GM12872 (cell line): ENCODE results near the gene ZNF385B.

Experiments
- TF ChIP-seq, protein P1 (sequence below): IDR thresholded peaks from 3 replicates; pipeline ENCODE4 v1.5.1; 2011; ENCODE audit warnings: low read depth, mild to moderate bottlenecking, low read length, moderate library complexity; ENCODE audit not compliant: insufficient read depth

Gene ZNF385B

DNA sequence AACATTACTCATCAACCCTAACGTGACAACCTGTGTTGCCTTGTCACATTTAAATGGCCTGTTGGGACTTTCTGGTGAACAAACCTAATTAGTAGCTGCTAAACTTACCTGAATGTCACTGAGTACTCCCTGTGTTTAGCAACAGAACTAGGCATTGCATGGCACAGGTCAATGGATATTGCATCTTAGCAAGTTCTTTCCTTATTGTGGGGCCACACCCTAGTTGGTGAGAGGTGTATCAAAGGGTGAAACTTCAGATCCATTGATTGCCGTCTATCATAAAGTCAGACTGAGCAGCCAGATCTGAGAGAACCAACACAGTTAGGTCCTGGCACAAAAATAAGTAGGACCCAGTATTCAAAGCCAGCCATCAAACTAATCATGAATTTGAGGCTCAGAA is 29.8 kb upstream of the ZNF385B start:
- TF ChIP-seq, protein P1, sequence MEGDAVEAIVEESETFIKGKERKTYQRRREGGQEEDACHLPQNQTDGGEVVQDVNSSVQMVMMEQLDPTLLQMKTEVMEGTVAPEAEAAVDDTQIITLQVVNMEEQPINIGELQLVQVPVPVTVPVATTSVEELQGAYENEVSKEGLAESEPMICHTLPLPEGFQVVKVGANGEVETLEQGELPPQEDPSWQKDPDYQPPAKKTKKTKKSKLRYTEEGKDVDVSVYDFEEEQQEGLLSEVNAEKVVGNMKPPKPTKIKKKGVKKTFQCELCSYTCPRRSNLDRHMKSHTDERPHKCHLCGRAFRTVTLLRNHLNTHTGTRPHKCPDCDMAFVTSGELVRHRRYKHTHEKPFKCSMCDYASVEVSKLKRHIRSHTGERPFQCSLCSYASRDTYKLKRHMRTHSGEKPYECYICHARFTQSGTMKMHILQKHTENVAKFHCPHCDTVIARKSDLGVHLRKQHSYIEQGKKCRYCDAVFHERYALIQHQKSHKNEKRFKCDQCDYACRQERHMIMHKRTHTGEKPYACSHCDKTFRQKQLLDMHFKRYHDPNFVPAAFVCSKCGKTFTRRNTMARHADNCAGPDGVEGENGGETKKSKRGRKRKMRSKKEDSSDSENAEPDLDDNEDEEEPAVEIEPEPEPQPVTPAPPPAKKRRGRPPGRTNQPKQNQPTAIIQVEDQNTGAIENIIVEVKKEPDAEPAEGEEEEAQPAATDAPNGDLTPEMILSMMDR: no peak

DNA sequence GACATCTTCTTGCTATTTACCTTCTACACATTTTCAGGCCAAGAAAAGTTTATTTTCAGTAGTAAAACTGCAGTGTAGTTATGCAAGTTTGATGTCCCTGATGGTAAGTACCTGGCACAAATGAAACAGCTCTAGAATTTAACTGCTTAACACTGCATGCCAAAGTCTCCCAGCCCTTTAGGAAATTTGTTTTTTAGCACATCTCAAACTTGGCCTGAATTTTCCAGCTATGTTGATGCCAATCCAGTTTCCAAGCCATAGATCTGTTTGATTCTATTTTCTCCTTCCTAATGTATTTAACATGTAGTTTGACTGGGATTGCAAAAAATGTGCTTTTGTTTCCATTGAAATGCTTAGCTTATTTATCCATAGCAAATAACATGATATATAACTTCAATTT is 29.3 kb upstream of the ZNF385B start:
- TF ChIP-seq, protein P1: no peak

DNA sequence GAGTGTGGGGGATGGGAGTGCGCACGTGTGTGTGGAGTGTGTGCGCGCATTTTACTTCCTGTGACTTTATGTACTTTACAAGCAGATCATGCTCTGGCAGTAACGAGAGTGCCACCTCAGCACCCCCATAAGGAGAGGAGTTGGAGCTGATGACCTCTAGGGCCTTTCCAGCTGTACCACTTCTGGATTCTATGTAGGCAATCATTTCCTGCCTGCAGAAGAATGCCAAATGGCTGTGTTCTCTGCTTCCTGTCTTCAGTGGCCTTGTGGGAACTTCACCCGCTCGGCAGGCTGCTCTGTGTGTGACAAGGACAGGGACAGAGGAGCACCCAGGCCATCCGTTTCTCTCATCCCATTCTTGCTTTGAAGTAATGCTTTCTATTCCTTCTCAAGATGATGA is 22.8 kb upstream of the ZNF385B start:
- TF ChIP-seq, protein P1: no peak

DNA sequence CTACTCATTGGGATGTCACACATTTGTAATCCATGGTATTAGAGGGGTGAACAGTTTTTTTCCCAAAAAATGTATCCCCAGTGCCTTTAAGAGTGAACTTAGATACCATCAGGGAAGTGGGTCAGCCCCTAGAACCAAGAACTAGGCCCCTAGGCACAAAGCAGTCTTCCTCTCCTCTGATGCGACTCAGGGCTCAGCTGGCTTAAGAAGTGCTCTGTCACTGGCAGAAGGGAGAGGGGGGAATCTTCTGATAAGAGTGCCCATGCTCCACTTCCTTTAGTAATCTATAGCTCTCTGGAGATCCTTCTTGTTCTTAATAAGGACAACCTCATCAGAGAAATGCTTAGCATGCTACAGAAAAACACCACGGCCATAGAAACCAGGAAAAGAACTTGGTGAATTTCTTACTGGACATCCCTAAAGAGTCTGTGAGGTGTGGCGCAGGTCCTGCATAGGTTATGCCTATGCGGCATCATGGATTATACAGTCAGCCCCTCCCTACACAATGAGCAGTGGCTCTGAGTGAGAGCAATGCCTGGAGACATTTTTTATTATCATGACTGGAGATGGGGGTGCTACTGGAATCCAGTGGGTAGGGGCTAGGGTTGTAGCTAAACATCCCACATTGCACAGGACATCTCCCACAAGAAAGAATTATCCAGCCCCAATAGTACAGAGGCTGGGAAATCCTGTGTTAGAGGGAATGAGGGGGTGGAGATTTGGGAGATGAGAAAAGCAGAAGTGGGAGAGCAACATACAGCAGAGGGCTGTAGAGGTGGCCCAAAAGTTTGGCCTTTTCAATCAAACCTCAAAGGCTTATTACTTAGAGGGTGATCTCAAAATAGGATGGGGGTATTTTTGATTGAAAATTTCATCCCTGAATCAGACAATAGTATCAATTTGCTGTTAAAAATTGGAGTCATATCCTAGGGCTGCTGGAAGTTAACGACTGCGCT is 21.7 kb upstream of the ZNF385B start:
- TF ChIP-seq, protein P1: no peak

DNA sequence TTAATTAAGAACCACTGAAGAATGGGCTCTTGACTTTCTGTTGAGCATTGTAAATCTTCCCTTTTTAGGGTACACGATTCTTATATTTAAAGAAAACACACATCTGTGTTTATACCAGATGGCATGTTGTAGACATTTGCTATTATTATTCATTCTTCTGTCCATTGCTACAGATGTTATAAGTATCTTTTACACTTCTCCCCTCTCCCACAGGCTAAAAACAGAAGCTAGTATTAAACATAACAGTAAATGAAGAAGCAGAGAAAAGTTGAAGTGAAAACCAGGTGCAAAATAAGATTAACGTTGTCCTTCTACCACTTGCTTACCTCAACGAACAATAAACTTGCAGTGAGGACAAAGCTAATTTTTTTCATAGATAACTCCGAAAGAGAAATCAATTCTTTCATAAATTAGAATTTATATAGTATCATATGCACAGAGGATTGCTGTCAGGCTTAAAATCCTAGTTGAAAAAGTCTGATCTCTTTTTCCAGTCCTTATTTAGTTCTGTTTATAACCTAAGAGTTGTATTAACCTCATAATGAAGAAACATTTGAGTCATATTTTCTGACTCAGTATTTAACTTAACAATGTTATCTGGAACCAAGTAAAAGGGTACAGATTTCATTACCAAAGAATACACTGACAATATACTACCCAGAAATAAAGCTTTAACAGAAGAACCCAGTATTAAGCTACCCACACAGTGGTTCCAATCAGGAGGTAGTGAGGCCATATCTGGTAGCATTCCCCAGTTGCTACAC is 16.4 kb upstream of the ZNF385B start:
- TF ChIP-seq, protein P1: no peak

DNA sequence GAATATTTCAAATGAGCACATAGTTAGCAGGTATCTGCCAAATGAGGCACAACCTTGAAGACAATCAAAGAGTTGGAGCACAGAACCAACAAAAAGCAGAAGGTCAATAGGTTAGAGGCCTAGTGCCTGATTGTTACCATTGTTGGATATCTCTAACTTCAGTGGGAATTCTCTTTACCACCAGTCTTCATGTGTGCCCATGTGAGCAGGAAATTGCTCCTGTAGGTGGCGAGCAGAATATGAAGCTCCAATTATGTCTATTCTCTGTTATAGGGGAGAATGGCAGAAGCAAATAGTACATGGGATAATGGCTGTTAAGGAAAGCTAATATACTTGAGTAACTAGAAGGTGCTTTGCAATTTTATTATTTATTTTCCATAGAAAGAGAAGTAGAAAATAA is 14.9 kb upstream of the ZNF385B start:
- TF ChIP-seq, protein P1: no peak

DNA sequence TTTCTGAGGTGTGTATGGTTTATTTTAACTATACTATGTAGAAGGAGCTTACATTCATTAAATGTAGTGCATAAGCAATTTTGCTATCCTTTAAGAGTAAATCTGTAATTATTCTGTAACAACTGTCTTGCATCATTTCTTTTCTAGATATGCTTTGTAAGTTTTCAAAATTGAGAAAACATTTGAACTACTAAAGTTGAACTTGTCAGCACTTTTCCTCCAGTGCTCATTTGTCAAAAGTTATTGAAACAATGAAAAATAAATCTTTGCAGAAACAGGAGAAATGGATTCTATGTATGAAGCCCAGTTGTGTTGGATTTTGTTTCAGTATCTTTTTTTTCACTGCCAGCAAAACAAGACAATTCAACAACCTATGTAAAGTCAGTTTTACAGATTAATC is 14.5 kb upstream of the ZNF385B start:
- TF ChIP-seq, protein P1: no peak
